Measurements from ENCODE around the gene BET1L. TPM values are rescaled to one million over a fixed set of nuclear protein-coding genes. Genes with fewer than 3 reads are reported as not detected.

BET1L gene
- total RNA-seq, 3 donors from 2014 or later (not counting 1 experiment from before 2014, with no cell fraction given), result 32.4 to 44.1 (median 35.8) TPM

- peaks cover 7% of the 10 kb centered on the region for H3K36me3 Mint-ChIP-seq
- no peaks in the 10 kb centered on the region for H3K4me1 ChIP-seq (ENCODE audit: control insufficient read depth, insufficient read depth, low read length)
- H3K9me3 Mint-ChIP-seq, result no peaks in the 10 kb centered on the region
- intact Hi-C loops (cut with micrococcal nuclease), result no loop called here
- ATAC-seq, result no peak
- no peaks in the 10 kb centered on the region for H3K27me3 Mint-ChIP-seq (ENCODE audit: low read depth in 2 of 2)
- no peak overlapping the region for H3K27ac ChIP-seq (ENCODE audit: low read length)
- H3K4me3 ChIP-seq (ENCODE audit: low read length), result no peak overlapping the region
- 97% methylated on average over 8 of the region's 9 CpGs for WGBS (ENCODE audit: insufficient coverage)
- no peaks in the 10 kb centered on the region for H3K9me3 ChIP-seq (ENCODE audit: control insufficient read depth, insufficient read depth, low read length)
- no peaks in the 10 kb centered on the region for H3K27me3 ChIP-seq (ENCODE audit: control insufficient read depth, insufficient read depth, low read length)
- H3K36me3 ChIP-seq (ENCODE audit: control insufficient read depth, insufficient read depth, low read length), result peaks cover 4% of the 10 kb centered on the region
- no peaks in the 10 kb centered on the region for H3K4me1 Mint-ChIP-seq
- DNase-seq, result no peak
- no peak overlapping the region for H3K4me3 Mint-ChIP-seq
- TF ChIP-seq CTCF (IDR thresholded peaks at IDR 0.05), result no peak
- H3K27ac Mint-ChIP-seq, result no peak overlapping the region
Observed at GRCh38 chr11:223884-224283, 16.7 kb upstream of the BET1L start.

GRCh38 chr11:223026-223789 is 16.0 kb upstream of the BET1L start:
- H3K9me3 ChIP-seq (ENCODE audit: control insufficient read depth, insufficient read depth, low read length), result no peaks in the 10 kb centered on the region
- H3K4me3 ChIP-seq (ENCODE audit: low read length), result no peak overlapping the region
- TF ChIP-seq CTCF (IDR thresholded peaks at IDR 0.05), result no peak
- H3K27me3 ChIP-seq (ENCODE audit: control insufficient read depth, insufficient read depth, low read length), result no peaks in the 10 kb centered on the region
- DNase-seq, result no peak
- WGBS (ENCODE audit: insufficient coverage), result 92% methylated on average over 16 of the region's 16 CpGs
- Mint-ChIP-seq H3K27me3 (ENCODE audit: low read depth in 2 of 2) (no peaks in the 10 kb centered on the region), H3K4me3 (no peak overlapping the region), H3K27ac (no peak overlapping the region), H3K4me1 (peaks cover 0 to under 1% of the 10 kb centered on the region in 2 donors), H3K36me3 (peaks cover 7% of the 10 kb centered on the region), H3K9me3 (no peaks in the 10 kb centered on the region)
- intact Hi-C loops (cut with micrococcal nuclease), result no loop called here
- no peak overlapping the region for H3K27ac ChIP-seq (ENCODE audit: low read length)
- no peak for ATAC-seq
- H3K36me3 ChIP-seq (ENCODE audit: control insufficient read depth, insufficient read depth, low read length), result peaks cover 7% of the 10 kb centered on the region
- H3K4me1 ChIP-seq (ENCODE audit: control insufficient read depth, insufficient read depth, low read length), result no peaks in the 10 kb centered on the region

- H3K36me3 ChIP-seq (ENCODE audit: control insufficient read depth, insufficient read depth, low read length), result peaks cover 7% of the 10 kb centered on the region
- no peak for TF ChIP-seq CTCF (IDR thresholded peaks at IDR 0.05)
- intact Hi-C loops (cut with micrococcal nuclease), result no loop called here
- no peaks in the 10 kb centered on the region for H3K27me3 ChIP-seq (ENCODE audit: control insufficient read depth, insufficient read depth, low read length)
- no peak for ATAC-seq
- no peak for DNase-seq
- H3K27ac ChIP-seq (ENCODE audit: low read length), result no peak overlapping the region
- WGBS (ENCODE audit: insufficient coverage), result 96% methylated on average over 14 of the region's 14 CpGs
- H3K4me3 ChIP-seq (ENCODE audit: low read length), result no peak overlapping the region
- Mint-ChIP-seq H3K4me1 (peaks cover 7 to 9% of the 10 kb centered on the region in 2 donors), H3K27ac (peak overlapping the region in 1 of 2 donors; percentile 64), H3K9me3 (no peaks in the 10 kb centered on the region), H3K4me3 (no peak overlapping the region), H3K36me3 (peaks cover 7% of the 10 kb centered on the region), H3K27me3 (ENCODE audit: low read depth in 2 of 2) (no peaks in the 10 kb centered on the region)
- H3K9me3 ChIP-seq (ENCODE audit: control insufficient read depth, insufficient read depth, low read length), result no peaks in the 10 kb centered on the region
- H3K4me1 ChIP-seq (ENCODE audit: control insufficient read depth, insufficient read depth, low read length), result no peaks in the 10 kb centered on the region
Observed at GRCh38 chr11:221998-222789, 15.0 kb upstream of the BET1L start.
